OCI-M2 (cell line): ENCODE measurements around the gene TRIM46.
"Not testable (repeated sequence)": the region's sequence is repeated elsewhere in the genome, so short reads cannot be mapped to it uniquely, and the experiment has no call there.

Source experiments
- DNase-seq: peaks from one replicate; lab custom pipeline; 2025; ENCODE audit not compliant: unreplicated experiment; lab: John Stamatoyannopoulos, UW

TRIM46 gene

DNA sequence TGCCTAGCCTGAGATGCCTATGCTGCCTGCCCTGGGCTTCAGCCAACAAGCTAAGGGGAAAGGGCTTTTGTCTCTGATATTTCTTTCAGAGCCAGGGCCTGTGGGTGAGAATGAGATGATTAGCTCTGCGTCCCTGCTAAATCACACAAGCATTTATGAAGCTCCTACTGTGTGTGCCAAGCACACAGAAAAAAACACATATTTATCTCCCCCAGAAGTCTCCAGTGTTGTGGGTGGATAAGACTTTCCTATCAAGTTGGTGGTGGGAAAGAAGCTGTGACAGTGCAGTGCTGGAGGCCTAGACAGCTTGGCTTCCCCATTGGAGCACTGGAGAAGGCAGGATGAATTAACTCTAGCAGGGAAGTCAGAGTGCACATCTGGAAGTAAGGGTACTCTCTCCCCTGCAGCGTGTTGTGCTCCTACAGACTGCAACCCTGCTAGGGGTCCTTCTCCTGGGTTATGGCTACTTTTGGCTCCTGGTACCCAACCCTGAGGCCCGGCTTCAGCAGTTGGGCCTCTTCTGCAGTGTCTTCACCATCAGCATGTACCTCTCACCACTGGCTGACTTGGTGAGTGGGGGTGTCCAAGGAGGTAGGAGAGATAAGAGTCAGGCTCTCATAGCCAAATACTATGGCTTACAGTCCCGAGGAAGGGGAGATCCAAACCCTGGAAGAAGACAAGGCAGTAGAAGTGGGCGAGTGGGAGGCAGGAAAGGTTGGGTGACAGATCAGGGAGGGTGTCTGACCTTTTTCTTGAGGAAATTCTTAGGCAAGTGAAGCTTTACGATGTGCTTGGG, 36.3 kb upstream of the TRIM46 start:
- no peak for DNase-seq

DNA sequence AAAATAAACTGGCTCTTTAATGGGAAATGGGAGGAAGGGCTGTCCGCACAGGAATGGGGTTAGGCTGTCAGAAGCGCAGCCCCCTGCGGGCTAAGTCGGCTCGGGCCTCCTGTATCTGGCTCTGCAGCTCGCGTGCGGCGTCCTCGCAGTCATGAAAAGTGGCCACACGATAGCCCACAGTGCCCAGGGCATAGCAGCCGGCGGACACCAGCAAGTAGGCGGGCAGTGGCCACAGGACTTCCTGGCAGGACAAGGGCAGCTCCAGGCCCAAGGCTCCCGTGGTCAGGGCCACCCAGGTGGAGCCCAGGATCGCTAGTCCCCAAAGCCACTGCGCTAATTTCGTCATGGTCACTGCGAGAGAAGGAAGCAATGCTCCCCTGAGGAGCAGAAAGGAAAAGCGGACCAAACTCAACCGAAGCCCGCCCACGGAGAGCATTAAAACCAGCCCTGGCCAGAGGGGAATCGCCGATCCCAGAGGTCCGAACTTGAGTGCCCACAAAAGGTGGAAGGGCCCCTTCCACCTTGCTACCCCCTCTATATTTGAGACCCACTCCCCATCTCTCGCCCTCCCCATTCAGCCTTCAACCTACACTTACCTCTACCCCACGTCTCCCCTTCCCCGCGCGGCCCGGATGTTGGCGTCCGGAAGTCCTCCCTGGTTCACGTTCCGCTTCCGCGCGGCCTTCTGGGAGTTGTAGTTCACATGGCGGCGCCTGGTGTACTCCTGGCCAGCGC, 33.6 kb upstream of the TRIM46 start, which contains the start of gene DPM3:
Gene DPM3, minus strand, starts transcription at position 637 of the 735 bp plus-strand sequence. Its CDS starts 291 bp downstream, at position 346.
- no peak for DNase-seq

DNA sequence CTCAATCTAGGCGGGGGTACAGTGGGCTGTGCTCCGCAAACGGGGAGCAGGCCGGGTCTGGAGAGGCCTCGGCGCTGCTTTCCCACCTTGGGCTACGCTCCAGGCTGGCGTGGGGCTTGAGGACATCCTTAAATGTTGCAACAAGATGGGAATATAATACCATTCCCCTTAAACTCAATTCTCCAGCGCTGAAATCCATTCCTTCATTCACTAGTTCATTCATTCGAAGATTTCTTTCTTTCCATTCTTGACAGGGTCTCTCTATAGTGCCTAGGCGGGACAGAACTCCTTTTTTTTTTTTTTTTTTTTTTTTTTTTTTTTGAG, 33.1 kb upstream of the TRIM46 start:
- DNase-seq: no peak

DNA sequence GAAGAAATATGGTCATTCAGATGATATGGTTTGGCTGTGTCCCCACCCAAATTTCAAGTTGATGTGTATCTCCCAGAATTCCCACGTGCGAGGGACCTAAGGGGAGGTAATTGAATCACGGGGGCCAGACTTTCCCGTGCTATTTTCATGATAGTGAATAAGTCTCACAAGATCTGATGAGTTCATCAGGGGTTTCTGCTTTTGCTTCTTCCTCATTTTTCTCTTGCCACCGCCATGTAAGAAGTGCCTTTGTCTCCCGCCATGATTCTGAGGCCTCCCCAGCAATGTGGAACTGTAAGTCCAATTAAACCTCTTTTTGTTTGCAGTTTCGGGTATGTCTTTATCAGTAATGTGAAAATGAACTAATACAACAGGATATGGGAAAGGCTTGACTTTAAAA, 31.9 kb upstream of the TRIM46 start:
- DNase-seq: no peak

DNA sequence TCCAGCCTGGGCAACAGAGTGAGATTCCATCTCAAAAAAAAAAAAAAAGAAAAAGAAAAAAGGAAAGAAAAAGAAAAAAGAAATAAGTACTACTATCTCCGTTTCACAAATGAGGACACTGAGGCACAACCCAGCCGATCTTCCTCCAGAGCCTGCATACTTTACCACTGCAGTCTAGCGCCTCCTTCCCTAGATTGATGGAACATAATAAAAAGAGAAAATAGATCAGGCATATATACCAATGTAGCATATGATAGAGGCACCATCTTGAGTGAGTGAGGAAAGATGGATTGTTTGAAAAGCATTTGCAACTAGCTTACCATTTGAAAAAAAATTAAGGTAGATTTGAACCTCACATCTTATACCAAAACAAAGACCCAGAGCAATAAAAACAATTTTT, 28.2 kb upstream of the TRIM46 start:
- no peak for DNase-seq

DNA sequence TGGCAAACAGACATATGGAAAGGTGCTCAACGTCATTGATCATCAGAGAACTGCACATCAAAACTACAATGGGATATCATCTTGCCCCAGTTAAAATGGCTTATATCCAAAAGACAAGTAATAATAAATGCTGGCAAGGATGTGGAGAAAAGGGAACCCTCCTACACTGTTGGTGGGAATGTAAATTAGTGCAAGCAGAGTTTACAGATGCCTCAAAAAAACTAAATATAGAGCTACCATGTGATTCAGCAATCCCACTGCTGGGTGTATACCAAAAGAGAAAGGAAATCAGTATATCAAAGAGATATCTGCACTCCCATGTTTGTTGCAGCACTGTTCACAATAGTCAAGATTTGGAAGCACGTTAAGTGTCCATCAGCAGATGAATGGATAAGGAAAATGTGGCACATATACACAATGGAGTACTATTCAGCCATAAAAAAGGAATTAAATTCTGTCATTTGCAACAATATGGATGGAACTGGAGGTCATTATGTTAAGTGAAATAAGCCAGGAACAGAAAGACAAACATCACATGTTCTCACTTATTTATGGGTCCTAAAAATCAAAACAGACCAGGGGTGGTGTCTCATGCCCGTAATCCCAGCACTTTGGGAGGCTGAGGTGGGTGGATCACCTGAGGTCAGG, 17.5 kb upstream of the TRIM46 start:
- not testable (repeated sequence) for DNase-seq

DNA sequence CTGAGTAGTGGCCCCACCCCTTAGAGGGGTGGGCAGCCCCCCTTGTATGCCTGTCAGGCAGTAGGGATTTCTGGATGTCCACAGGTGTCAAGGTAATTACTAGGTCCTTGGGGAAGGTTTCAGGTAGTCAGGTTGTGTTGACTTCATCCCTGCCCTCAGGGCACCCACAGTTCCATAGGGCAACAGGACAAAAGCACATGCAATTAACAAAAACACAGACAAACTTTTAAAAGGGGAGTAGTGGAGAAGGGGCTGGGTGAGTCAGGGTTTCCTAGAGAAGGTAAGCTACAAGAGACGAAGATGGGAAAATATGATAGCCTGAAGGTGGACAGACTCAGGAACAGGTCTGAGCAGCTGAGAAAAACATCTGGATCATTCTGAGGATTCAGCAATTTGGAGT, 14.7 kb upstream of the TRIM46 start:
- DNase-seq: no peak

DNA sequence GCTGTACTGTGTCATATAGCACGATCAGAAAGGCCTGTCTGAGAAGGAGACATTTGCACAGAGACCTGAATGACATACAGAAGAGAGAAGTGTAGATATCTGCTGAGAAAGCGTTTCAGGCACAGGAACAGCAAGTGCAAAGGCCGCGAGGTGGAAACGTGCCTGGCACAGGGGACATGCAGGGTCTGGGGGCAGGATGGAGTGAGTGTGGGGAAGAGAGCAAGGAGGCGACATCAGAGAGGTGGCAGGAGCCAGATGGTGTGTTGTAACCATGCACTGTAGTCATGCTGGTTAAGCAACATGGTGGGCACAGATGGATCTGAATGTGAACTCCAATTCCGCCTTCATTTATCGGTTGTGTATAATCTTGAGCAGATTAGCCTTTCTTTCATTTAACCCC, 13.5 kb upstream of the TRIM46 start:
- no peak for DNase-seq

DNA sequence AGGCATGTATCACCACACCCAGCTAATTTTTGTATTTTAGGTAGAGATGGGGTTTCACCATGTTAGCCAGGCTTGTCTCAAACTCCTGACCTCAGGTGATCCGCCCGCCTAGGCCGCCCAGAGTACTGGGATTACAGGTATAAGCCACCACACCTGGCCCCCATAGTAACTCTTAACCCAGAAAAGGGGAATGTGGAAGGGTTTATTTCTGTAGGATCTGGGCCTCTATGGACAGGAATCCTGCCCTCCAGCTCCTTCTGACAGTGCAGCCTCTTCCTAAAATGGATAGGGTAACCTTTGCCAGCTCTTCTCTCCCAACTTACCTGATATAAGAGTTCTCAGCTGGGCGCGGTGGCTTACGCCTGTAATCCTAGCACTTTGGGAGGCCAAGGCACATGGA, 11.0 kb upstream of the TRIM46 start:
- not testable (repeated sequence) for DNase-seq

DNA sequence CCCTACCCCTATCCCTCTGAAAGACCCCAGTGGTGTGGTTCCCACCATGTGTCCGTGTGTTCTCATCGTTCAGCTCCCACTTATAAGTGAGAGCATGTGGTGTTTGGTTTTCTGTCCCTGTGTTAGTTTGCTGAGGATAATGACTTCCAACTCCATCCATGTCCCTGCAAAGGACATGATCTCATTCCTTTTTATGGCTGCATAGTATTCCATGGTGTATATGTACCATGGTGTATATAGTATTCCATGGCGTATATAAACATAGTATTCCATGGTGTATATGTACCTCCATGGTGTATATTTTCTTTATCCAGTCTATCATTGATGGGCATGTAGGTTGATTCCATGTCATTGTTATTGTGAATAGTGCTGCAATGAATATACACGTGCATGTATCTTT, 9.9 kb upstream of the TRIM46 start:
- not testable (repeated sequence) for DNase-seq

DNA sequence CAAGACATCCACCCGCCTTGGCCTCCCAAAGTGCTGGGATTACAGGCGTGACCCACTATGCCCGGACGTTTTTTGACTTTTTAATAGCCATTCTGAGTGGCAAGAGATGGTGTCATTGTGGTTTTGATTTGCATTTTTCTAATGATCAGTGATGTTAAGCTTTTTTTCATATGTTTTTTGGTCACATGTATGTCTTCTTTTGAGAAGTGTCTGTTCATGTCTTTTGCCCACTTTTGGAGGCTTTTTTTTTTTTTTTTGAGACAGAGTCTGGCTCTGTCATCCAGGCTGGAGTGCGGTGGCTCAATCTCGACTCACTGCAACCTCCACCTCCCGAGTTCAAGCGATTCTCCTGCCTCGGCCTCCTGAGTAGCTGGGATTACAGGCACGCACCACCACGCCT, 9.0 kb upstream of the TRIM46 start:
- not testable (repeated sequence) for DNase-seq

DNA sequence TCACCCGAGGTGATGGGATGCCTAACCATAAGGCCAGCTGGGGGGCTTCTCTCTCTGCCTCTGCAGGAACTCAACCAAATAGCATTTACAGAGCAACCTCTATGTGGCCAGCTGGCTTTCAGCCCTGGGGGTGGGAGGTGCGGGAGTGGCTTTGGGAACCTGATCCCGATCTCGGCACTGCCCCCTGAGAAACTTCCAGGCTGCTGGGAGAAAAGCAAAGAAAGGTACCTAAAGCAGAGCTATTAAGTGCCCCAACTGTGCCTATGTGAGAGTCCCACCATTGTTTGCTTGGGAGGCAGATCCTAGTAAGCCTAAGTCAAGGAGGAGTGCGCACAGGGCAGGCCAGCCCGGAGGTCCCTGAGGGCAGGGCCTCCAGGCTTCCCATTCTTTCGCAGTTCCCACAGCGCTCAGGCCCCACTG, 7.6 kb upstream of the TRIM46 start:
- DNase-seq: no peak

DNA sequence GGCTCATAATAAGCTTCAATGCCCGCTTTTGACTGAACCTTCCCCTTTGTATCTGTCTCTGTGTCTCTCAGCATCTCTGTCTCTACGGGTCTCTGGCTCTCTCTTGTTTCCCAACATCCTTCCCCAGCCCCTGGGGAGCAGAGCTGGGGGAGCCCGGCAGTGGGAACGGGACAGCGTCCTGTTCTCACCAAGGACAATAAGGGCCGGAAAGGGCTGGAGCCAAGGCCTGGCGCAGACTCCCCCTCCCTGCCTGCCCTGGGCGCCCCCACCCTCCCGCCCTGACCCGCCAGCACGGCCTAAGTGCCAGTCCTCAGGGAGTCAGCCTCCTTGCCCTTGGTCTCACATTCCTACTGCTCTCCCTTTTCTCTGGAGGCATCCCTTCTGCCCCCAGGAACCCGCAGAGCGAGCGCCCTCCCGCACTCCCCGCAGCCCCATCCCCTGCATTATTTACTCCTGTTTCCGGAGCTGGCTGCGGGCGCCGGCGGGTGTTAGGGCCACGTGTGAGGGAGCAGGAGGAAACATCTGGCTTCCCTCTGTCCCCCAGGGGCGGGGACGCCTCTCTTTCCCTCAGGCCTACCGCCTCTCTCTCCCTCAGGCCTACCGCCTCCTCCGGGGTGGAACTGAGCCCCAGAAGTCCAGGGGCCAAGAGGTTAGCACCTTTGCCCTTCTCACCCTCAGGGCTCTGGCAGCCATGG, 7.0 kb upstream of the TRIM46 start:
- no peak for DNase-seq

DNA sequence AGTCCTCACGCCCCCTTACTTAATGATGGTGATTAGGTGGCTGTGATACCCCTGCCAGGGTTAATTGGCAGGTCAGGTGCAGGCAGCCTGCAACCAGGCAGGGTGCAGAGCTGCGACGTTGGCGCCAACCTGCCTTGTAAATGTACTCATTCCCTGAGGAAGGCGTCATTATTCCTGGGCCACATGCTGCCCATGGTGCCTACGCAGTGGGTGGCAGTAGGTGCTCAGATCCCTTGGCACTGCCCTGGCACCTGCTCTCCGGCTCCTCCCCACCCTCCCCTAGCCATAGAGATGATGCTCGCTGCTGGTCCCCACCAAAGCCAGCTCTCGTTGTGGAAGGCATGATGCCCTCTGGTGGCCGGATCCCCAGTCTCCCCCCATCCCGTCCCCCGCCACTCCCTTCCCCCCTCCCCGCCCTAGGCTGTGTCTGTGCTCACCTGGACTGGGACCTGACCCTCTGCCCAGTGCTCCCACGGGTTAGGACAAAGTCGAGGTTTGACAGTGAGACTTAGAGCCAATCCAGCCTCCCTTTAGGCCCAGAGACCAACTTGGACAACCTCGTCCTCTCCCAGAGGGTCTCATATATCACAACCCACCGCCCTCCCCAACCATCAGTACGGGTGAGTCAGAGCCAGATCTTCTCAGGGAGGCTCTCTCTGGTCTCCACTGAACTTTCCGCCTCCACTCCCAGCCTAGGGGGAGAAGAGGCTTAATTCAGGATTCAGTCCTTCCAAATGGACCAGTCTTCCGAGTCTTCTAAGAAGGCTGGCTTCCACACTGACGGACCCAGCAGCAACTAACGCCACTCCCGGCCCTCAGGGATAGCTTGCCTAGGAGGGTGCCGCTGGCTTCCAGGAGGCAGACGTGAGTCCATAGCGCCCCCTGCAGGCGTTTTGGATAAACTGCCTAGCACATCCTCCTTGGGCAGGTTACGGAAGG, 6.2 kb upstream of the TRIM46 start:
- DNase-seq: peak; percentile 67

DNA sequence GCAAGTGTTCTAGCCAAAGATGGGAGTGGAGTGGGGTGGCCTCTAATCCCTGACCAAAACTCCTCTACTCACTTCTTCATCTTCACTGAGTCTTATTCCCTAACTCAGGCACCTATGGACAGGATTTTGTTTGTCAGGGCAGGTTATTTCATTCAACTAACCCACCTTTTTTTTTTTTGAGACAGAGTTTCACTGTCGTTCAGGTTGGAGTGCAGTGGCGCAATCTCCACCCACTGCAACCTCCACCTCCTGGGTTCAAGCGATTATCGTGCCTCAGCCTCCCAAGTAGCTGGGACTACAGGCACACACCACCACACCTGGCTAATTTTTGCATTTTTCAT, 5.6 kb upstream of the TRIM46 start:
- DNase-seq: not testable (repeated sequence)

DNA sequence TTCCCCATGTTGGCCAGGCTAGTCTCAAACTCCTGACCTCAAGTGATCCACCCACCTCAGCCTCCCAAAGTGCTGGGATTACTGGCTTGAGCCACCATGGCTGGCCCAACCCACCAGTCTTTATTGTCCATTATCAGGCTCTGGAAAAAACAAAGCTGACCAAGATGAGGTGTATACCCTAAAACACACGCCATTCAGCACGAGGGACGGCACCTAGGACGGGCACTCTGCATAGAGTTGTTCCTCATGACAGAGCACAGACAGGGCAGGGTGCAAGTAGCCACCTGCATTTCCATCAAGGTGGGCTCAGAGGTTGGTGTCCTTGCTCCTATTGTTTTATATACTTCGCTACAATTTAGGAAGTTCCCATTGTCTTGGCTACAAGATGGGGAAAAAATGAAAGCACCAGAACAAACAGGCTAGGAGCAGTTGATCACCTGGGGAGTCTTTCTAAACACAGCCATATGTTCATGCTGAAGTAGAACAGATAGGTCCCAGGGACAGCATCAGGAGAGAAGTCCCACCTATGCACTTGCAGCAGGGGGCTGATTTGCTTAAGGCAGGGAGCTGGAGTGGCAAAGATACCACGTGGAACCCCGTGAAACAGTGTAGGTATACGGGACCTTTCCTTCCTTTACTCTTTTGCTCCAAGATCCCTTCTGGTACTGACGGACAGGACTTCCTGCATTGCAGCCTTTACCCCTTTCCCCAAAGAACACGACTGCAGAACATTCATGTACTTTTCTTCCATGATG, 5.0 kb upstream of the TRIM46 start:
- no peak for DNase-seq

DNA sequence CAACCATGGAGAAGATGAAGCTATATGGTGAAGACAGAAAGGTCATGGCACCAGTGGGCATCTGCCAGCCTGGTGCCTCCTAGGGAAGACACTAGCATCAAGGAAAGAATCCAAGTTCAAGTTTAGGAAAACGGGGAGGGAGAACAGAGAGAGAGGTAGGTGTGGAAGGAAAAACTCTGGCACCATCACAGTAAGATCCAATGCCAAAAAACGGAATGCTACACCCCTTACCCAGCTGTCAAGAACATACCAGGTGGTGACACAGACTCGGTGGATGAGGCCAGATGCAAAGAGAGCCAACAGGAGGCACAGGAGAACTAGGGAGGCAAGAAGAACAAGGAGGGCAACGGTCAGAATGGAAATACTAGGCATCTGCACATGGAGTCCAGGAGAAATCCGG, 4.1 kb upstream of the TRIM46 start:
- DNase-seq: no peak

DNA sequence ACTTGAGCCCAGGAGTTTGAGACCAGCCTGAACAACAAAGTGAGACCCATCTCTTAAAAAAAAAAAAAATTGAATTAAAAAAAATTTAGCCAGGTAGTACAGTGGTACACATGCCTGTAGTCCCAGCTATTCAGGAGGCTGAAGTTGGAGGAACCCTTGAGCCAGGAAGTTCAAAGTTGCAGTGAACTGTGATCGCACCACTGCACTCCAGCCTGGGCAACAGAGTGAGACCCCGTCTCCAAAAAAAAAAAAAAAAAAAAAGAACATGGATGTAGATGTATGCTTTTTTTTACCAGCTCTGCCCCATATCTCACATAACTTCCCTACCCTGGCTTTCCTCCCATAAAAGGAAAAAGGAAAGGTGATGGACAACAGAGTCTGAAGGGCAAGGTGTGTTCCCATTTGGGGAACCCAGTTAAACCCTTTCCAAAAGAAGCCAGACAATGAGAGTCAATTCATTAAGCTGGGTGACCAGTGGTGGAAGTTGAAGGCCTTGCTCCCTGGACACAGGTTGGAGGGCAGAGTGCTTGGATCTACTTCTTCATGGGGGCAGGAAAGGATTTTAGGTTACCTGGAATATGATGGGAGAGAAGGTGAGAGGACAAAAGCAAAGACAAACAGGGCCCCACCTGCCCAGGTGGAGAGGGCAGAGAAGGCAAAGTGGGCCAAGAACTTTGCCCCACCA, 3.4 kb upstream of the TRIM46 start:
- no peak for DNase-seq

DNA sequence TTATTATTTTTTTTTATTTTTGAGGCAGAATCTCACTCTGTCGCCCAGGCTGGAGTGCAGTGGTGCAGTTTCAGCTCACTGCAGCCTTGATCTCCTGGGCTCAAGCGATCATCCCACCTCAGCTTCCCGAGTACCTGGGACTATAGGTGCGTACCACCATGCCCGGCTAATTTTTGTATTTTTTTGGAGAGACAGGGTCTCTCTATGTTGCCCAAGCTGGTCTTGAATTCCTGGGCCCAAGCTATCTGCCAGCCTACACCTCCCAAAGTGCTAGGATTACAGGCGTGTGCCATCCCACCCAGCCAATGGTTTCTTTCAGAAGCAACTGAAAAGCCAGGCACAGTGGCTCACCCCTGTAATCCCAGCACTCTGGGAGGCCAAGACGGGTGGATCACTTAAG, 2.8 kb upstream of the TRIM46 start:
- no peak for DNase-seq
